Measurements from ENCODE around the gene CLDND2. TPM values are rescaled to one million over a fixed set of nuclear protein-coding genes. Genes with fewer than 3 reads are reported as not detected.

The CLDND2 gene
- total and polyA plus RNA-seq, 10 of the 15 experiments (the other 5 are each of a cell fraction or from before 2014, with no cell fraction given), result 0.24 to 7.1 (median 1.8) TPM; not detected in 1

DNA sequence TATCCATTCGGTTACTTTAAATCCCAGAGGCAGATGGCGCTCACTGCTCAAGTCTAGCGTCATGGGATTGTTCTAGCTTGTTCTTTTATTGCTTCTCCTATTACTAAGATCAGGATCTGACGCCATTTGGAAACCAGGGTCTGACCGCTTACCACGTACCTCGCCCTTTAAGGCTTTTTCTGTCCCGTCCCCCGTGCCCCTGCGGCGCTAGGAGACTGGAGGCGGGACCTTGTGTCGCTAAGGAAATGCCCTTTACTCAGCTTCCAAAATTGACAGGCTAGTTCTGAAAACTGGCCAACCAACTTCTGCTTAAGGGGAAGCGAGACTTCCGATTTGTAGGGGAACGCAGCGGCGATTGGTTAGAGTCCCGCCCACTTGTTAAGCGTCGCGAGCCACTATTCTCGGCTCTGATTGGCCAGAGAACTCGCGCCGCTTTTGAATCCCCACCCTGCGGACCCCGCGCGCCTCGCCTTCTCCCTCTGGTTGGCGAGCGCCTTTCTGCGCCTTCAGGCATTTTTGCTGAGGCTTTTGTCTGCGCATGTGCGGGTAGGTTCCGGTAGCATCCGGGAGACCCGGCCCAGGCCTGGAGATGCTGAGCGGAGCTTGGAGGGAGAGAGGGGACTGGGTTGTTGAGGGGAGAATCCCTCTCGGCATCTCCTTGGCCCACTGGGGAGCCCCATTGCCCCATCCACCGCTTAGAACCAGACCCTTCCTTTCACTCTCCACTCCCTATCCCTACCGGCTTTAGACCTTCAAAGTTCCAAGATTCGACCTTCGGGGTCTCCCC is 25.4 kb upstream of the CLDND2 start (continued):
- TF ChIP-seq NFXL1 (IDR thresholded peaks at IDR 0.05; ENCODE audit: borderline replicate concordance) (no peak), HDGF (IDR thresholded peaks at IDR 0.05) (peak; percentile 72), CEBPZ (IDR thresholded peaks at IDR 0.05; ENCODE audit: low read depth, low read length) (peak; percentile 77), TBL1XR1 (IDR thresholded peaks at IDR 0.05; ENCODE audit: low read depth, low read length) (0 out of 2 replicates have a peak, but pooled peaks have one; percentile 46), CREB1 (IDR thresholded peaks at IDR 0.05; ENCODE audit: low read depth) (peak; percentile 75), LARP7 (IDR thresholded peaks at IDR 0.05) (no peak), ZNF622 (IDR thresholded peaks at IDR 0.05) (no peak), IRF4 (IDR thresholded peaks at IDR 0.05; ENCODE audit: low read depth, low read length) (no peak; the same call in 1 of the 2 replicates)

DNA sequence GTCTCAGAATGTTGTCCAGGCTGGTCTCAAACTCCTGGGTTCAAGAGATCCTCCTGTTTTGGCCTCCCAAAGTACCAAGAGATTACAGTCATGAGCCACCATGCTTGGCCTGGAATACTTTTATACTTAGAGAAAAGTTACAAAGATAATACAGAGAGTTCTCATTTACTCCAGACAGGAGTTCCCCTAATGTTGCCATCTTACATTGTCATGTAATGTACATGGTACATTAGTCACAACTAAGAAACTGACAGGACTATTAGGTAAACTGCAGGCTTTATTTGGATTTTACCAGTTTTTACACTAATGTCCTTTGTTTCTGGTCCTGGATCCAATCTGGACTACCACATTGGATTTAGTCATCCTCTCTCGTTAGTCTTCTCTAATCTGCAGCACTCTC is 23.9 kb upstream of the CLDND2 start:
- ChIA-PET SMC1A (ENCODE audit: uncharacterized antibody, unreplicated experiment) (no interaction called here), RAD21 (ENCODE audit: unreplicated experiment) (no interaction called here), CTCF (interaction anchor here (1.6 to 3.4 kb wide), 3 partner anchors 13 to 48 kb away, joined by 3 to 14 read pairs (median 7); partner anchors contain the start of gene NKG7), POLR2A (interaction anchor here (0.6 to 0.7 kb wide), 2 partner anchors 27 to 30 kb away, joined by 4 to 5 read pairs; no protein-coding TSS in a partner anchor)
- 100% methylated on average over 1 of the region's 1 CpG for WGBS (ENCODE audit: insufficient coverage, insufficient replicate concordance, low lambda C conversion rate, missing lambda C conversion rate)
- Histone ChIP-seq H3K4me2 (ENCODE audit: control insufficient read depth, insufficient read depth) (no peak overlapping the region), H3K4me3 (no peak overlapping the region), H2AFZ (ENCODE audit: control insufficient read depth, low read depth, low read length) (no peak overlapping the region; the same call in none of the 2 replicates), H3K36me3 (ENCODE audit: control insufficient read depth in 2 of 2, insufficient read depth in 2 of 2, low read length in 1 of 2) (no peaks in the 10 kb centered on the region), H3K79me2 (ENCODE audit: control insufficient read depth, insufficient read depth, low read length) (peaks cover 5% of the 10 kb centered on the region), H3K4me1 (ENCODE audit: control insufficient read depth, insufficient read depth, low read length) (peaks cover 19% of the 10 kb centered on the region), H4K20me1 (ENCODE audit: control insufficient read depth, insufficient read depth) (no peaks in the 10 kb centered on the region), H3K27me3 (replicated peaks in 1 of 2; ENCODE audit: control insufficient read depth in 2 of 2, insufficient read depth in 2 of 2, low read length in 1 of 2) (no peaks in the 10 kb centered on the region), H3K9ac (ENCODE audit: control insufficient read depth, insufficient read depth, low read length) (no peak overlapping the region), H3K27ac (ENCODE audit: control insufficient read depth, insufficient read depth) (no peak overlapping the region), H3K9me3 (replicated peaks; ENCODE audit: control insufficient read depth, insufficient read depth, low read length) (no peaks in the 10 kb centered on the region)
- DNase-seq (ENCODE audit: low read depth, low spot score), result no peak
- TF ChIP-seq SP1 (IDR thresholded peaks at IDR 0.05; ENCODE audit: low read depth, low read length) (no peak), NR2F1 (conservative IDR thresholded peaks at IDR 0.05) (no peak), WRNIP1 (IDR thresholded peaks at IDR 0.05; ENCODE audit: borderline replicate concordance, low read depth, low read length) (no peak), YY1 (IDR thresholded peaks at IDR 0.05; ENCODE audit: low read depth, low read length) (no peak)
- TF ChIP-seq, protein P1, sequence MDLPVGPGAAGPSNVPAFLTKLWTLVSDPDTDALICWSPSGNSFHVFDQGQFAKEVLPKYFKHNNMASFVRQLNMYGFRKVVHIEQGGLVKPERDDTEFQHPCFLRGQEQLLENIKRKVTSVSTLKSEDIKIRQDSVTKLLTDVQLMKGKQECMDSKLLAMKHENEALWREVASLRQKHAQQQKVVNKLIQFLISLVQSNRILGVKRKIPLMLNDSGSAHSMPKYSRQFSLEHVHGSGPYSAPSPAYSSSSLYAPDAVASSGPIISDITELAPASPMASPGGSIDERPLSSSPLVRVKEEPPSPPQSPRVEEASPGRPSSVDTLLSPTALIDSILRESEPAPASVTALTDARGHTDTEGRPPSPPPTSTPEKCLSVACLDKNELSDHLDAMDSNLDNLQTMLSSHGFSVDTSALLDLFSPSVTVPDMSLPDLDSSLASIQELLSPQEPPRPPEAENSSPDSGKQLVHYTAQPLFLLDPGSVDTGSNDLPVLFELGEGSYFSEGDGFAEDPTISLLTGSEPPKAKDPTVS (IDR thresholded peaks at IDR 0.05; ENCODE audit: low read depth, low read length), result no peak
- ATAC-seq, result no peak
- in situ Hi-C loops (cut with MboI) (loop anchor here (25.0 kb wide), 1 partner anchor 1145 kb away; the partner anchor contains the start of gene ZNF808), intact Hi-C loops (cut with micrococcal nuclease; ENCODE audit: unreplicated experiment) (no loop called here)
- FAIRE-seq, result no peak
- BruUV-seq (replicated peaks), result no TSS peak
